IMR-90 (cell line): Measurements from ENCODE around the gene FAM20C. TPM values are rescaled to one million over a fixed set of nuclear protein-coding genes. Genes with fewer than 3 reads are reported as not detected.

Experiments used
- ATAC-seq: fragments of 200-7000 bp; cut with Tn5 transposase; 2 replicates; pipeline ENCODE4 v1.9.1; 2020; ENCODE audit warnings: low read depth, mild to moderate bottlenecking, moderate library complexity
- BruUV-seq: library from RNA; stranded (reverse); fragments of 400-500 nt; replicated peaks from 2 replicates; lab custom pipeline; 2021; lab: Mats Ljungman, UMichigan
- CTCF ChIA-PET: fragments of 300-600 bp; formaldehyde crosslinking; extraction: SDS; loops from one replicate; lab custom pipeline; 2021; ENCODE audit warnings: antibody characterized with exemption; lab: Yijun Ruan, JAX
- POLR2A ChIA-PET: fragments of 300-600 bp; sonication (Branson Sonifier 250); formaldehyde crosslinking; loops from one replicate; lab custom pipeline; 2022; ENCODE audit warnings: antibody characterized with exemption; ENCODE audit not compliant: unreplicated experiment; lab: Charles Lee
- DNase-seq: peaks from one replicate; pipeline ENCODE4 v3.0.0; 2013
- H2AFZ ChIP-seq: replicated peaks from 2 replicates; pipeline ENCODE3; 2013; ENCODE audit warnings: low read length, mild to moderate bottlenecking; ENCODE audit not compliant: poor library complexity
- H2AK5ac ChIP-seq: 2 replicates; pipeline ENCODE4 v1.6.1; 2013; ENCODE audit warnings: low read depth, low read length, inconsistent platforms
- H2AK9ac ChIP-seq: replicated peaks from 2 replicates; pipeline ENCODE3; 2013; ENCODE audit warnings: mild to moderate bottlenecking, low read depth, low read length, moderate library complexity; ENCODE audit not compliant: poor library complexity
- H2BK120ac ChIP-seq: 2 replicates; pipeline ENCODE4 v1.6.1; 2013; ENCODE audit warnings: low read depth, low read length, inconsistent platforms
- H2BK15ac ChIP-seq: 3 replicates; pipeline ENCODE4 v1.6.1; 2013; ENCODE audit warnings: low read depth, low read length, inconsistent platforms
- H2BK20ac ChIP-seq: 2 replicates; pipeline ENCODE4 v1.6.1; 2013; ENCODE audit warnings: low read depth, mild to moderate bottlenecking, inconsistent platforms, low read length, moderate library complexity
- H2BK5ac ChIP-seq: 2 replicates; pipeline ENCODE4 v1.6.1; 2013; ENCODE audit warnings: mild to moderate bottlenecking, low read depth, low read length, inconsistent platforms; ENCODE audit not compliant: poor library complexity, severe bottlenecking
- H3K14ac ChIP-seq: replicated peaks from 2 replicates; pipeline ENCODE4 v1.6.1; 2013; ENCODE audit warnings: low read depth, low read length, inconsistent platforms
- H3K18ac ChIP-seq: 2 replicates; pipeline ENCODE4 v1.6.1; 2013; ENCODE audit warnings: low read depth, low read length, control low read depth
- H3K23ac ChIP-seq: 2 replicates; pipeline ENCODE4 v1.6.1; 2013; ENCODE audit warnings: low read depth, low read length, inconsistent platforms
- H3K27ac ChIP-seq: 2 replicates; pipeline ENCODE4 v1.5.1; 2013; ENCODE audit warnings: mild to moderate bottlenecking, control low read depth, low read length; ENCODE audit not compliant: insufficient read depth
- H3K27me3 ChIP-seq: 2 replicates; pipeline ENCODE4 v1.6.1; 2013; ENCODE audit warnings: low read length; ENCODE audit not compliant: control insufficient read depth, insufficient read depth
- H3K36me3 ChIP-seq: 2 replicates; pipeline ENCODE4 v1.6.1; 2013; ENCODE audit warnings: low read length, mixed read lengths; ENCODE audit not compliant: control insufficient read depth, insufficient read depth
- H3K4ac ChIP-seq: 2 replicates; pipeline ENCODE4 v1.6.1; 2013; ENCODE audit warnings: low read depth, low read length, inconsistent platforms
- H3K4me1 ChIP-seq: 2 replicates; pipeline ENCODE4 v1.6.1; 2013; ENCODE audit warnings: low read length, mixed read lengths; ENCODE audit not compliant: control insufficient read depth, insufficient read depth
- H3K4me2 ChIP-seq: 2 replicates; pipeline ENCODE4 v1.6.1; 2013; ENCODE audit warnings: low read depth, mild to moderate bottlenecking, control low read depth, low read length, moderate library complexity
- H3K4me3 ChIP-seq: 2 replicates; pipeline ENCODE4 v1.5.1; 2013; ENCODE audit warnings: low read depth, mild to moderate bottlenecking, control low read depth, low read length, moderate library complexity; ENCODE audit not compliant: insufficient read depth
- H3K56ac ChIP-seq: 2 replicates; pipeline ENCODE4 v1.6.1; 2013; ENCODE audit warnings: low read length, inconsistent platforms; ENCODE audit not compliant: insufficient read depth; ENCODE audit errors: extremely low read depth
- H3K79me1 ChIP-seq, 2 experiments: 2 replicates each; pipeline ENCODE4 v1.6.1; 2013; ENCODE audit warnings: low read length in 2 of 2, inconsistent platforms in 1 of 2, low read depth in 1 of 2
- H3K9ac ChIP-seq: 2 replicates; pipeline ENCODE4 v1.6.1; 2013; ENCODE audit warnings: low read depth, low read length, control low read depth
- H3K9me1 ChIP-seq: 2 replicates; pipeline ENCODE4 v1.6.1; 2013; ENCODE audit warnings: low read length, inconsistent platforms; ENCODE audit not compliant: insufficient read depth
- H3K9me3 ChIP-seq: 2 replicates; pipeline ENCODE4 v1.6.1; 2013; ENCODE audit warnings: low read length; ENCODE audit not compliant: control insufficient read depth, insufficient read depth
- H4K20me1 ChIP-seq: 2 replicates; pipeline ENCODE4 v1.6.1; 2013; ENCODE audit warnings: low read length, inconsistent platforms; ENCODE audit not compliant: insufficient read depth
- H4K5ac ChIP-seq: 2 replicates; pipeline ENCODE4 v1.6.1; 2013; ENCODE audit warnings: mild to moderate bottlenecking, low read depth, low read length, control low read depth
- H4K8ac ChIP-seq, 2 experiments: 2 replicates each; pipeline ENCODE4 v1.6.1; 2013; ENCODE audit warnings: low read depth in 2 of 2, low read length in 2 of 2, control low read depth in 1 of 2, inconsistent platforms in 1 of 2
- H4K91ac ChIP-seq: 2 replicates; pipeline ENCODE4 v1.6.1; 2013; ENCODE audit warnings: low read depth, low read length, inconsistent platforms; ENCODE audit not compliant: insufficient read depth
- RCOR1 ChIP-seq: IDR thresholded peaks from 2 replicates; pipeline ENCODE4 v1.6.1; 2012; ENCODE audit warnings: mild to moderate bottlenecking, low read length, improper control_type of control experiment; ENCODE audit not compliant: insufficient replicate concordance
- WGBS, 2 experiments: methylation state at CpG; one replicate each; pipeline versions ENCODE4 v1.1.5 to v1.1.7; 2013; ENCODE audit warnings: missing lambda C conversion rate in 2 of 2; ENCODE audit not compliant: insufficient read length in 1 of 2; ENCODE audit errors: extremely low coverage in 2 of 2; 5-methylcytosine and 5-hydroxymethylcytosine counted together
- dilution Hi-C: fragments of 300-500 bp; cut with HindIII; formaldehyde crosslinking; loops from one replicate; pipeline ENCODE4 v1.14.3; 2018; ENCODE audit warnings: low sequenced_read_pairs; ENCODE audit not compliant: unreplicated experiment
- in situ Hi-C: fragments of 300-500 bp; cut with MboI; formaldehyde crosslinking; loops from 3 replicates; pipeline ENCODE4 v1.14.3; 2019; ENCODE audit warnings: low sequenced_read_pairs, inconsistent platforms, mixed read lengths
- intact Hi-C: fragments of 100-400 bp; cut with micrococcal nuclease; formaldehyde crosslinking; loops from 2 replicates; pipeline ENCODE4 v1.10.0; 2022
- polyA plus RNA-seq, 3 experiments: library from polyadenylated mRNA; depleted of rRNA; stranded (reverse); fragments of >200 nt; gene quantifications; 2 replicates each; pipeline ENCODE4 v1.2.3, GENCODE V29; 2012; ENCODE audit warnings: low replicate concordance in 1 of 3
- total RNA-seq: library from RNA; depleted of rRNA; stranded (reverse); fragments of >200 nt; gene quantifications from 2 replicates; pipeline ENCODE4 v1.2.3, GENCODE V29; 2012

Gene FAM20C
- total and polyA plus RNA-seq, 2 of the 4 experiments (the other 2 are of a cell fraction) = 7.7 to 36.6 TPM

- H4K91ac ChIP-seq = no peak overlapping the region
- in situ Hi-C loops = no loop called here
- no peak overlapping the region for H3K27ac ChIP-seq
- H4K8ac ChIP-seq = no peak overlapping the region
- no peak overlapping the region for H4K5ac ChIP-seq
- peaks cover 77% of the 10 kb centered on the region for H3K36me3 ChIP-seq
- H3K4ac ChIP-seq = no peak overlapping the region
- no peaks in the 10 kb centered on the region for H3K27me3 ChIP-seq
- CTCF ChIA-PET = interaction anchor here (0.7 kb wide), 1 partner anchor 566 kb away, joined by 3 read pairs; no protein-coding TSS in a partner anchor
- no peak overlapping the region for H3K9ac ChIP-seq
- no peak overlapping the region for H3K56ac ChIP-seq
- TSS peak; percentile 13 for BruUV-seq
- H3K14ac ChIP-seq = no peak overlapping the region
- POLR2A ChIA-PET = no interaction called here
- no peak overlapping the region for H2BK120ac ChIP-seq
- peaks cover 7% of the 10 kb centered on the region for H3K4me1 ChIP-seq
- H3K23ac ChIP-seq = no peak overlapping the region
- peaks cover 55% of the 10 kb centered on the region for H4K20me1 ChIP-seq
- H3K4me3 ChIP-seq = no peak overlapping the region
- no peak for TF ChIP-seq RCOR1
- H3K4me2 ChIP-seq = no peak overlapping the region
- no peak overlapping the region for H2BK20ac ChIP-seq
- ATAC-seq = no peak
- H3K9me3 ChIP-seq = no peaks in the 10 kb centered on the region
- dilution Hi-C loops = no loop called here
- H3K79me1 ChIP-seq = peaks cover 15 to 68% of the 10 kb centered on the region in 2 experiments
- no peak overlapping the region for H2BK15ac ChIP-seq
- 97% methylated on average over 12 of the region's 27 CpGs; no CpG with 5 or more reads in 1 of the 2 experiments for WGBS, 2 experiments
- no peak overlapping the region for H3K18ac ChIP-seq
- DNase-seq = no peak
- H2BK5ac ChIP-seq = no peak overlapping the region
- H3K9me1 ChIP-seq = peaks cover 17% of the 10 kb centered on the region
- no peak overlapping the region for H2AFZ ChIP-seq
- intact Hi-C loops = no loop called here
- peak overlapping the region; percentile 65 for H2AK9ac ChIP-seq
- 0 out of 2 replicates have a peak overlapping the region, but pooled peaks have one; percentile 39 for H2AK5ac ChIP-seq
Measured at GRCh38 chr7:213324-213993, 21.1 kb downstream of the FAM20C start.
